ENCODE data around the gene SLC35F1. TPM values are rescaled to one million over a fixed set of nuclear protein-coding genes. Genes with fewer than 3 reads are reported as not detected.

The SLC35F1 gene
- polyA plus RNA-seq, 1 donor (not counting 4 experiments of a cell fraction or from before 2014, with no cell fraction given), result not detected

DNA sequence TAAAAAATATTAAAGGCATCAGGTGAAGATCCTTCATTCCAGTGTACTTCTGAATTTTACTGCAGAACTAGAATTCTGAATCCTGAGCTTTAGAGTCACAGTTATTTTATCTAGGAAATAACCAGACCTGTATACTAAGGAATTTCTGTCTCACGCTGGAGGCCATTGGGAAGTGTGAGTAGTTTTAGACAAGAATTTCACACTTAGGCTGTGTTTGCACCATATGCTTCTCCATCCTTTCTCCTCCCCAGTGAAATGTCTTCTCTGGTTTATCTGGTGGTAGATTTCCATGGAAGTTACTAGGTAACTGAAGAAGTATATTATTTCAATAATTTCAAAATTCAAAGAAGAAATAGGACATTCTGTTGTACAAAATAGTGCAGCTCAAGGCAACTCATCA lies 83.1 kb downstream of the SLC35F1 start:
- H3K4me1 ChIP-seq (ENCODE audit: control insufficient read depth, extremely low read depth, insufficient read depth, low read length), result no peaks in the 10 kb centered on the region
- H2AFZ ChIP-seq (ENCODE audit: control insufficient read depth, low read length), result no peak overlapping the region
- dilution Hi-C loops (cut with MboI; ENCODE audit: extremely low pct_ligation_motif_present, low sequenced_read_pairs), result no loop called here
- no peaks in the 10 kb centered on the region for H3K9me3 ChIP-seq (ENCODE audit: control insufficient read depth, low read depth, low read length)
- H3K27ac ChIP-seq (ENCODE audit: control insufficient read depth, insufficient read depth, low read length), result no peak overlapping the region
- H3K79me2 ChIP-seq (ENCODE audit: control insufficient read depth, insufficient read depth, low read length), result no peaks in the 10 kb centered on the region
- H4K20me1 ChIP-seq (ENCODE audit: control insufficient read depth, extremely low read depth, insufficient read depth, low read length), result no peaks in the 10 kb centered on the region
- FAIRE-seq (no peak), DNase-seq (ENCODE audit: low read depth, low spot score) (no peak)
- H3K4me2 ChIP-seq (ENCODE audit: control insufficient read depth, extremely low read depth, insufficient read depth, low read depth, low read length), result no peak overlapping the region
- H3K36me3 ChIP-seq (ENCODE audit: control insufficient read depth in 2 of 2, extremely low read depth in 1 of 2, insufficient read depth in 2 of 2, low read length in 2 of 2), result no peaks in the 10 kb centered on the region
- no peak overlapping the region for H3K9ac ChIP-seq (ENCODE audit: control insufficient read depth, extremely low read depth, insufficient read depth, low read length)
- H3K27me3 ChIP-seq (ENCODE audit: control insufficient read depth, extremely low read depth, insufficient read depth, low read length), result no peaks in the 10 kb centered on the region
- H3K4me3 ChIP-seq (ENCODE audit: control insufficient read depth in 2 of 3, extremely low read depth in 1 of 3, insufficient read depth in 2 of 3, low read depth in 1 of 3, low read length in 3 of 3), result no peak overlapping the region
- H3K9me1 ChIP-seq (ENCODE audit: control insufficient read depth, extremely low read depth, insufficient read depth, low read length), result no peaks in the 10 kb centered on the region
- TF ChIP-seq, protein P1, sequence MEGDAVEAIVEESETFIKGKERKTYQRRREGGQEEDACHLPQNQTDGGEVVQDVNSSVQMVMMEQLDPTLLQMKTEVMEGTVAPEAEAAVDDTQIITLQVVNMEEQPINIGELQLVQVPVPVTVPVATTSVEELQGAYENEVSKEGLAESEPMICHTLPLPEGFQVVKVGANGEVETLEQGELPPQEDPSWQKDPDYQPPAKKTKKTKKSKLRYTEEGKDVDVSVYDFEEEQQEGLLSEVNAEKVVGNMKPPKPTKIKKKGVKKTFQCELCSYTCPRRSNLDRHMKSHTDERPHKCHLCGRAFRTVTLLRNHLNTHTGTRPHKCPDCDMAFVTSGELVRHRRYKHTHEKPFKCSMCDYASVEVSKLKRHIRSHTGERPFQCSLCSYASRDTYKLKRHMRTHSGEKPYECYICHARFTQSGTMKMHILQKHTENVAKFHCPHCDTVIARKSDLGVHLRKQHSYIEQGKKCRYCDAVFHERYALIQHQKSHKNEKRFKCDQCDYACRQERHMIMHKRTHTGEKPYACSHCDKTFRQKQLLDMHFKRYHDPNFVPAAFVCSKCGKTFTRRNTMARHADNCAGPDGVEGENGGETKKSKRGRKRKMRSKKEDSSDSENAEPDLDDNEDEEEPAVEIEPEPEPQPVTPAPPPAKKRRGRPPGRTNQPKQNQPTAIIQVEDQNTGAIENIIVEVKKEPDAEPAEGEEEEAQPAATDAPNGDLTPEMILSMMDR (optimal IDR thresholded peaks at IDR 0.05 in 1 of 3, IDR thresholded peaks at IDR 0.05 in 1 of 3, conservative IDR thresholded peaks at IDR 0.05 in 1 of 3; ENCODE audit: extremely low read depth in 1 of 3, insufficient read depth in 2 of 3, low read length in 3 of 3), result no peak
- TF ChIP-seq EZH2 (IDR thresholded peaks at IDR 0.05; ENCODE audit: low read length), result no peak

GRCh38 chr6:117992856-117993255 lies 85.8 kb downstream of the SLC35F1 start:
- Histone ChIP-seq H3K4me3 (ENCODE audit: control insufficient read depth in 2 of 3, extremely low read depth in 1 of 3, insufficient read depth in 2 of 3, low read depth in 1 of 3, low read length in 3 of 3) (no peak overlapping the region), H3K4me2 (ENCODE audit: control insufficient read depth, extremely low read depth, insufficient read depth, low read depth, low read length) (no peak overlapping the region), H3K27ac (ENCODE audit: control insufficient read depth, insufficient read depth, low read length) (no peak overlapping the region), H2AFZ (ENCODE audit: control insufficient read depth, low read length) (no peak overlapping the region), H3K79me2 (ENCODE audit: control insufficient read depth, insufficient read depth, low read length) (no peaks in the 10 kb centered on the region), H3K9me1 (ENCODE audit: control insufficient read depth, extremely low read depth, insufficient read depth, low read length) (no peaks in the 10 kb centered on the region), H3K36me3 (ENCODE audit: control insufficient read depth in 2 of 2, extremely low read depth in 1 of 2, insufficient read depth in 2 of 2, low read length in 2 of 2) (no peaks in the 10 kb centered on the region), H3K9me3 (ENCODE audit: control insufficient read depth, low read depth, low read length) (no peaks in the 10 kb centered on the region), H3K4me1 (ENCODE audit: control insufficient read depth, extremely low read depth, insufficient read depth, low read length) (no peaks in the 10 kb centered on the region), H3K9ac (ENCODE audit: control insufficient read depth, extremely low read depth, insufficient read depth, low read length) (no peak overlapping the region), H4K20me1 (ENCODE audit: control insufficient read depth, extremely low read depth, insufficient read depth, low read length) (no peaks in the 10 kb centered on the region), H3K27me3 (ENCODE audit: control insufficient read depth, extremely low read depth, insufficient read depth, low read length) (no peaks in the 10 kb centered on the region)
- TF ChIP-seq EZH2 (IDR thresholded peaks at IDR 0.05; ENCODE audit: low read length), result no peak
- TF ChIP-seq, protein P1 (optimal IDR thresholded peaks at IDR 0.05 in 1 of 3, IDR thresholded peaks at IDR 0.05 in 1 of 3, conservative IDR thresholded peaks at IDR 0.05 in 1 of 3; ENCODE audit: extremely low read depth in 1 of 3, insufficient read depth in 2 of 3, low read length in 3 of 3), result no peak
- no peak for DNase-seq (ENCODE audit: low read depth, low spot score)
- no peak for FAIRE-seq
- dilution Hi-C loops (cut with MboI; ENCODE audit: extremely low pct_ligation_motif_present, low sequenced_read_pairs), result no loop called here
